NB4 (cell line): ENCODE results near the gene CAPRIN1.

ENCODE experiments used
- DNase-seq: peaks from one replicate; pipeline ENCODE4 v3.0.0; 2010; ENCODE audit warnings: low read depth
- H3K4me3 ChIP-seq: one replicate; pipeline ENCODE4 v1.5.1; 2011; ENCODE audit warnings: mild to moderate bottlenecking, low read depth, low read length, moderate library complexity
- MAX ChIP-seq: IDR thresholded peaks from 2 replicates; pipeline ENCODE4 v1.6.1; 2011; ENCODE audit warnings: low read depth, low read length
- MYC ChIP-seq: IDR thresholded peaks from 2 replicates; pipeline ENCODE4 v1.6.1; 2011; ENCODE audit warnings: low read depth, low read length
- POLR2A ChIP-seq: IDR thresholded peaks from 2 replicates; pipeline ENCODE4 v1.6.1; 2011; ENCODE audit warnings: mild to moderate bottlenecking; ENCODE audit not compliant: insufficient read length; ENCODE audit errors: extremely low read depth
- TF ChIP-seq, protein P1 (sequence below): IDR thresholded peaks from one replicate; pipeline ENCODE4 v1.5.1; 2012; ENCODE audit warnings: low read depth, low read length

CAPRIN1 gene

DNA sequence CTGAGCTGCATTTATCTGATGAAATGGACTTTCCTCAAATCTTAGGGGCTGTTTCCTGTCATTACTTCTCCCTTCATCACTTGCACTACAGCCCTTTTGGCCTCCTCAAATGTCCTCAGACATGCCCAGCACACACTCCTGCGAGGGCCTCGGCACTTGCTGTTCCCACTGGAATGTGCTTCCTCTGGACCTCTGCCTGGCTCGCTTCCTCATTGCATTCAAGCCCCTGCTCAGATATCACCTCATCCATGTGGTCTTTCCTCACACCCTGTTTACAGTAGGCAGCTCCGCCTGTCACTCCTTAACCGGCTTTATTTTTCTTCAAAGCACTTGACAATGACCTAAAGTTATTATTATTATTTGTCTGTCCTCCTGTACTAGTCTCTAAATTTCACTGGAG is 62.9 kb downstream of the CAPRIN1 start:
- no peak for TF ChIP-seq POLR2A
- TF ChIP-seq, protein P1, sequence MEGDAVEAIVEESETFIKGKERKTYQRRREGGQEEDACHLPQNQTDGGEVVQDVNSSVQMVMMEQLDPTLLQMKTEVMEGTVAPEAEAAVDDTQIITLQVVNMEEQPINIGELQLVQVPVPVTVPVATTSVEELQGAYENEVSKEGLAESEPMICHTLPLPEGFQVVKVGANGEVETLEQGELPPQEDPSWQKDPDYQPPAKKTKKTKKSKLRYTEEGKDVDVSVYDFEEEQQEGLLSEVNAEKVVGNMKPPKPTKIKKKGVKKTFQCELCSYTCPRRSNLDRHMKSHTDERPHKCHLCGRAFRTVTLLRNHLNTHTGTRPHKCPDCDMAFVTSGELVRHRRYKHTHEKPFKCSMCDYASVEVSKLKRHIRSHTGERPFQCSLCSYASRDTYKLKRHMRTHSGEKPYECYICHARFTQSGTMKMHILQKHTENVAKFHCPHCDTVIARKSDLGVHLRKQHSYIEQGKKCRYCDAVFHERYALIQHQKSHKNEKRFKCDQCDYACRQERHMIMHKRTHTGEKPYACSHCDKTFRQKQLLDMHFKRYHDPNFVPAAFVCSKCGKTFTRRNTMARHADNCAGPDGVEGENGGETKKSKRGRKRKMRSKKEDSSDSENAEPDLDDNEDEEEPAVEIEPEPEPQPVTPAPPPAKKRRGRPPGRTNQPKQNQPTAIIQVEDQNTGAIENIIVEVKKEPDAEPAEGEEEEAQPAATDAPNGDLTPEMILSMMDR = no peak
- no peak for TF ChIP-seq MAX
- no peak for TF ChIP-seq MYC
- DNase-seq = no peak
- H3K4me3 ChIP-seq = no peak overlapping the region

DNA sequence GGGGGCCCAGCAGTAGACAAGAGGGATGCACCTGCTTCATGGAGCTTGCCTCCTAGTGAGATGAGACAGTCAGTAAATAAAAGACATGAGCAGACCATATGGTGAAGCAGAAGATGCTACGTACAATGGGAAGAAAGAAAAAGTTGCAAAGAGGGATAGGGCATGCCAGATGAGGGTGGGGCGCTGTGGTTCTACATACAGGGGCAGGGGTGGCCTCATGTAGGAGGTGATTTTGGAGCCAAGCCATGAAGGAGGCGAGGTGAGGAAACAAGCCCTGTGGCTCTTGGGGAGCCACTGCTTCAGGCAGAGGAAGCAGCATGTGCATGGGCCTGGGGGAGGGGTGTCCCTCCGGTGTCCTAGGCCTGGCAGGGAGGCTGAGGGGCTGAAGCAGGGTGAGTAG is 69.1 kb downstream of the CAPRIN1 start:
- TF ChIP-seq MAX = no peak
- no peak for TF ChIP-seq MYC
- no peak for TF ChIP-seq POLR2A
- TF ChIP-seq, protein P1 = no peak
- H3K4me3 ChIP-seq = no peak overlapping the region
- no peak for DNase-seq

GRCh38 chr11:34124885-34125668 is 73.5 kb downstream of the CAPRIN1 start:
- no peak for DNase-seq
- TF ChIP-seq MYC = no peak
- no peak for TF ChIP-seq MAX
- TF ChIP-seq, protein P1 = no peak
- TF ChIP-seq POLR2A = no peak
- no peak overlapping the region for H3K4me3 ChIP-seq

GRCh38 chr11:34126959-34127848 is 75.7 kb downstream of the CAPRIN1 start:
- no peak for DNase-seq
- TF ChIP-seq, protein P1 = no peak
- no peak for TF ChIP-seq MAX
- TF ChIP-seq MYC = no peak
- no peak for TF ChIP-seq POLR2A
- no peak overlapping the region for H3K4me3 ChIP-seq

DNA sequence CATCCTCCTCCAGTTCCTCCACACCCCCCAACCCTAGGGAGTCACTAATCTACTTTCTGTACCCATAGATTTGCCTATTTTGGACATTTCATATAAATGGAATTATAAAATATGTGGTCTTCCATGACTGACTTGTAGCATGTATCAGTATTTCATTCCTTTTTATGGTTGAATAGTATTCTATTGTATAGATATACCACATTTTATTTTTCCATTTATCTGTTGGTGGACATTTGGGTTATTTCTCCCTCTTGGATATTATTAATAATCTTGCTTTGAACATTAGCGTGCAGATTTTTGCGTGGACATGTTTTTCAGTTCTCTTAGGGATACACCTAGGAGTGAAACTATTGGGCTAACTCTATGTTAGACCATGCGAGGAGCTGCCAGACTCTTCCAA is 77.3 kb downstream of the CAPRIN1 start:
- H3K4me3 ChIP-seq = no peak overlapping the region
- no peak for DNase-seq
- TF ChIP-seq POLR2A = no peak
- TF ChIP-seq, protein P1 = no peak
- no peak for TF ChIP-seq MAX
- no peak for TF ChIP-seq MYC
